ENCODE measurements around the gene GTPBP3.
"Not testable (repeated sequence)": the region's sequence is repeated elsewhere in the genome, so short reads cannot be mapped to it uniquely, and the experiment has no call there.

Gene GTPBP3

GRCh38 chr19:17336872-17337674, at the start of gene GTPBP3:
Gene GTPBP3, plus strand, starts transcription at chr19:17337553. Its CDS starts 59 bp downstream, at chr19:17337612.
- DNase-seq: peak; percentile 100

DNA sequence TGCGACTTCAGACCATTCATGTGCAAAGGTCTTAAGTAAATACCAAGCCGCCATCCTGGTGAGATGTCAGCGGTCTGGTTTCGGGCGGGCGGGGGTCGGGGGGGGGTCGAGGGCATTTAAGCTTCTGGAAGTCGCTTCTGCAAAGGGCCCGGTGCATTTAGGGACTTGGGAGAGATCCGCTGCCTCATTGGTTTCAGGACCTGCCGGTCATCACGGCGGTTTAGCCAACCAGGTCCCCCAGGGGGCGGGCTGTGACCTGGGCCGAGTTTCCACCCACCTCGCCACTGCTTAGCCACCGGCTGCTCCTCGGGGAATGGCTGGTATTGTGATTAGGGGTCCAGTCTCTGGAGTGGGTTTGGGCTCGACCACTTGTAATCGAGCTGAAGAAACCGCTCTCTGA, 47.9 kb upstream of the GTPBP3 start:
- peak; percentile 93 for DNase-seq

- peak; percentile 95 for DNase-seq
Observed at GRCh38 chr19:17292301-17293074, 44.9 kb upstream of the GTPBP3 start.

GRCh38 chr19:17293605-17294004, 43.7 kb upstream of the GTPBP3 start:
- no peak for DNase-seq

- peak; percentile 71 for DNase-seq
Observed at GRCh38 chr19:17294051-17294891, 43.1 kb upstream of the GTPBP3 start.

GRCh38 chr19:17295551-17295950, 41.8 kb upstream of the GTPBP3 start:
- not testable (repeated sequence) for DNase-seq

GRCh38 chr19:17296273-17296672, 41.1 kb upstream of the GTPBP3 start:
- DNase-seq: peak; percentile 62

DNA sequence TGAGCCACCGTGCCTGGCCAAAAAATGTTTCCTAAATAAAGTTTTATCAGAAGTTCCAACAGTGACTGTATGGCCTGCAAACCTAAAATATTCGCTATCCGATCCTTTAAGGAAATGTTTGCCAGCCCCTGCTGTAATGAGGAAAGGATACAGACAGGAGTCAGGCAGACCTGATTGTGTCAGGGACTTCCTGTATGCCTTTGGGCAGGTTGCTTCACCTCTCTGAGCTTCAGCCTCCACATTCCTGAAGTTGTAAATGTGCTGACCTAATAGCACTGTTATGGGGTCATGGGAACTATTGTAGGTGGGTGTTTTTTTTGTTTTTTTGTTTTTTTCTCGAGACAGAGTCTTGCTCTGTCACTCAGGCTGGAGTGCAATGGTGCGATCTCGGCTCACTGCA, 40.4 kb upstream of the GTPBP3 start:
- no peak for DNase-seq

- no peak for DNase-seq
Observed at GRCh38 chr19:17300992-17301619, 36.2 kb upstream of the GTPBP3 start.

DNA sequence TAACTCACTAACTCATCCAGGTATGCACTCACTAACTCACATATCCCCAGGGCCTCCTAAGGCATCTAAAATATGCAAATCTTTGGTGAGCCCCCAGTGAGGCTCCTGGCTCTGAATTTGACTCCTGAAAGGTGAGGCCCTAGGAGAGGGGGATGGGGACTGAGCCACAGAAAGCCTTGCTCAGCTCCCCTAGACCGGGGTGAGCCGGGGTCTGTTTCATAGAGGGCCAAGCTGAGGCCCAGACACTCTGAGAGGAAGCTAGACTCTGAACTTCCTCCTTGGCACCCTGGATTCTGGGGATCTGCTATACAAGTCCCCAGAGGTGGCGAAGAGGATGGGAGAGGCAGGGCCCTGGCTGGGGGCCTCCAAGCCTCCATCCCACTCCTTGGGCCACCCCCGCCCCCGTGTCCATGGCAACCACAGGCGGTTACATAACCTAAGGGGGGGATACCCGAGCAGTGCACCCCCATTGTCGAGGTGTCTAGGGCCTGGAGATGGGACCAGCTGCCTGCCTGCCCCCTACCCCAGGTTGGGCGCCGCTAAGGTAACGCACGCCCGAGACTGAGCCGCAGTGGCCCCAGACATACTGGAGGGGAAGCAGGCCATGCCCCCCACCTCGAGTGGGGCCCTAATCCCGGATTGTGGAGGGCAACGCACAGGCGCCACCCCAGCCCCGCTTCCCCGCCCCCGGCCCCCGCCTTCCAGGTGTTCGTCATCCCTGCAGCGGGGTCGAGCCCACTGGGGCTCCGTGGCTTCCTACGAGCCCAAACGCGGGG, 34.8 kb upstream of the GTPBP3 start:
- peak; percentile 59 for DNase-seq

DNA sequence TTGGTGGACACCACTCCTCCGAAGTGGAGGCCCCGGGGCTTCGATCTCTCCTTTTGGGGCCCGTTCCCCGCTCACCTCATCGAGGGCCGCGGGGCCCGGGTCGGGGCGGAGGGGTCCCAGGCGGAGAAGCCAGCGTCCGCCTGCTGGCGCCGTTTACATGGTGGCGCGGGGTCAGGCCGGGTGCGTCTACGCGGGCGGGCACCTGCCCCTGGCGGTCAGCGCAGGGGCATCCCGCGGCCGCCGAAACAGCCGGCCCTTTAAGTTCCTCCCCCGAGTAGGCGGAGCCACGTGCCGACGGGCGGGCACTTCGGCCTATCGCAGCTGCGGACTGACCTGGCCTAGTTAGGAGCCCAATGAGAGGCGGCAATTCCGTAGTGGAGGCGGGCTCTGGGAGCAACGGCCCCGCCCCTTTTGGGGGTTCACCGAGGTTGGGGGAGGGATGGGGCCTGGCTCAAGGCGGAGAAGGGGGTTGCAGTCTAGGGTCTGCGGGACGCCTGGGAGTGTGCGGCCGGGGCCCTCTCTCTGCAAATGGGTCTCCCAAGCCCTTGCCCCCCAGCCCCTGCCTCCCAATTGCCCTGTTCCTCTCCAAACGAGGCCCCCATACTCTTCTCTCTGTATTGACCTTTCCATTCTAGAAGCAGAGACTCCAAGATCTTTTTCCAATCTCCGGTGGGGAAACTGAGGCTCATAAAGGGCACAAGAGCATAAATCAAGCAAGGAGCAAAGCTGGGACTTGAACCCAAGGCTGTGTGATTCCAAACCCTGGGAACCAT, 34.0 kb upstream of the GTPBP3 start, which contains the start of gene ABHD8:
Gene ABHD8 (minus strand): TSS at position 259 of the 773 bp plus-strand sequence. CDS start 1,809 bp downstream, outside the sequence.
- DNase-seq: peak; percentile 98

GRCh38 chr19:17303940-17304267, 33.4 kb upstream of the GTPBP3 start:
- no peak for DNase-seq

DNA sequence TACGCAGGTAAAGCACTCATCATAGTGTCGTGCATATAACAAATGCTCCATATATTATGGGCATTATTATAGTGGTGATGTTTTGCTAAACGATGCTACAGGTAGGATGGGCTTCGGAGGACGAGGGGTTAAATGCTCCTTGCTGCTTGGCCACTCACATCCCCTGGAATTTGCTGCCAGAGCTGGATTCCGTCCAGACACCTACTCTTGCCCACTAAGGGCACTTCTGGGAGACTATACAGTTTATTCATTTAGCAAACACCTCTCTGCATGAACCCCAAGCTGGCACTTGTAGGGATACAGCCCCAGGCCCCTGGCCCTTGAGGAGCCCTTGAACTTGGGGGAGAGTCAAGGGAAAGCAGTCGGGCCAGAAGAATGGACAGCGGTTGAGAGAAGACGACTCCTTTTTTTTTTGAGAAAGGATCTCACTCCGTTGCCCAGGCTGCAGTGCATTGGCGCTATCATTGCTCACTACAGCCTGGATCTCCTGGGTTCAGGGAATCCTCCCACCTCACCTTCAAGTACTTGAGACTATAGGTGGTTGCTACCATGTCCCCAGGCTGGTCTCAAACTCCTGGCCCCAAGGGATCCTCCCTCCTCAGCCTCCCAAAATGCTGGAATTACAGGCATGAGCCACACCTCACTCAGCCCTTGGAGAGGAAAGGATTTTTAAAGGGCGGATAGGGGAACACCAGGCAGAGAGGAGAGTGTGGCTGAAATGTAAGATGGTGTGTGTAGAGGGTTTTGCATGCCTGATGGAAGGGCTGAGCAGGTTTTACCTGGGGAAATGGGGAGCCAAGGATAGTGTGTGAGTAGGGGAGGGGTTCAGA, 32.8 kb upstream of the GTPBP3 start:
- no peak for DNase-seq

DNA sequence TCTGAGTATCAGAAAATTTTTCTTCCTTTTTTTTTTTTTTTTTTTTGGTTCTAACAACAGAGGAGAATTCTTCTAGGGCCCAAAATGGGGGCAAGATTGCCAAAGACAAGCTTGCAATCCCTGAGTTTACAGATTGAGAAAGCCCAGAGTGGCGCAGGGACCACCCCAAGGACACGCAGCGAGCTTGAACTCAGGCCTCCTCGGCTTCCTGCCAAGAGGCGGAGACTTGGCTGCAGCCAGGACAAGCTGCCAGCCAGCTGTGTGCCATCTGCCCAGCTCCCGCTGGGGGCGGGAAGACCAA, 32.2 kb upstream of the GTPBP3 start:
- no peak for DNase-seq

GRCh38 chr19:17305517-17306284, 31.7 kb upstream of the GTPBP3 start, which contains the start of gene MRPL34:
Gene MRPL34, plus strand, starts transcription at chr19:17305872. Its CDS starts 21 bp downstream, at chr19:17305893.
- DNase-seq: peak; percentile 100

- no peak for DNase-seq
Observed at GRCh38 chr19:17306285-17306714, 31.1 kb upstream of the GTPBP3 start.

- DNase-seq: no peak
Observed at GRCh38 chr19:17307876-17308377, 29.4 kb upstream of the GTPBP3 start.

- peak; percentile 100 for DNase-seq
Observed at GRCh38 chr19:17309198-17309964, 28.0 kb upstream of the GTPBP3 start, which contains the start of gene DDA1. Gene DDA1, plus strand, starts transcription at chr19:17309563. Its CDS starts 92 bp downstream, at chr19:17309655.
